Stomach (tissue), 9 donors: ENCODE data around the gene HAT1. TPM values are rescaled to one million over a fixed set of nuclear protein-coding genes. Genes with fewer than 3 reads are reported as not detected.

Experiments used
- DNase-seq, 2 donors: peaks; one replicate each; pipeline versions ENCODE4 v3.0.0 to v3.0.0-alpha.2; 2013 to 2019
- H3K27ac ChIP-seq, 5 donors: fragments of 200-600 bp in 4 of 5; sonication (generic) in 4 of 5; one replicate each; pipeline ENCODE4 v1.5.1; 2013 to 2019; ENCODE audit warnings: mild to moderate bottlenecking in 1 of 5, moderate library complexity in 1 of 5
- H3K27me3 ChIP-seq, 3 donors: fragments of 200-600 bp; sonication (generic); one replicate each; pipeline ENCODE4 v1.5.1; 2017 to 2019; ENCODE audit warnings: mixed run types in 1 of 3
- H3K36me3 ChIP-seq, 4 donors: fragments of 200-600 bp; sonication (generic); 1 replicate in 3 of 4; 2 replicates in 1 of 4; pipeline ENCODE4 v1.5.1; 2016 to 2019
- H3K4me1 ChIP-seq, 4 donors: fragments of 200-600 bp; sonication (generic); one replicate each; pipeline ENCODE4 v1.5.1; 2016 to 2019
- H3K4me3 ChIP-seq, 4 donors: fragments of 200-600 bp; sonication (generic) in 3 of 4; one replicate each; pipeline ENCODE4 v1.5.1; 2016 to 2019; ENCODE audit warnings: mild to moderate bottlenecking in 1 of 4
- H3K9me3 ChIP-seq, 4 donors: fragments of 200-600 bp; sonication (generic); one replicate each; pipeline ENCODE4 v1.5.1; 2016 to 2019
- EP300 ChIP-seq: sonication (generic); formaldehyde crosslinking; IDR thresholded peaks from one replicate; pipeline ENCODE4 v1.6.1; 2017; ENCODE audit warnings: antibody characterized with exemption
- POLR2A ChIP-seq, 4 donors: fragments of 450-650 bp; IDR thresholded peaks; one replicate each; pipeline ENCODE4 v1.6.1; 2016; ENCODE audit warnings: antibody characterized with exemption in 4 of 4, control low read depth in 2 of 4, mild to moderate bottlenecking in 1 of 4, moderate library complexity in 1 of 4
- POLR2AphosphoS5 ChIP-seq, 3 donors: sonication (generic); formaldehyde crosslinking; IDR thresholded peaks; one replicate each; pipeline ENCODE4 v1.6.1; 2016; ENCODE audit warnings: antibody characterized with exemption in 3 of 3
- WGBS, 5 donors: extraction: QIAGEN DNeasy Blood & Tissue Kit in 3 of 5; methylation state at CpG; one replicate each; pipeline versions ENCODE4 v1.1.5 to v1.1.7; 2013 to 2018; 5-methylcytosine and 5-hydroxymethylcytosine counted together
- intact Hi-C: fragments of 100-400 bp; cut with DNase I; formaldehyde crosslinking; loops from one replicate; pipeline ENCODE4 v1.15.1; 2023; ENCODE audit warnings: low total_unique reads
- polyA plus RNA-seq, 3 donors: library from polyadenylated mRNA; stranded (reverse); fragments of 200-250 nt; gene quantifications; one replicate each; pipeline ENCODE4 v1.2.3, GENCODE V29; 2013
- total RNA-seq, 5 donors: library from RNA; depleted of rRNA; stranded (reverse); fragments of >200 nt; gene quantifications; one replicate each; pipeline versions ENCODE4 v1.1.0 to v1.2.3, GENCODE V29; 2014 to 2016
- TF ChIP-seq, protein P1 (sequence below), 7 experiments: fragments of 450-650 bp in 4 of 7; fragments of 200-600 bp in 3 of 7; sonication (generic) in 3 of 7; IDR thresholded peaks; one replicate each; pipeline ENCODE4 v1.5.1; 2016 to 2019; ENCODE audit warnings: antibody characterized with exemption in 7 of 7, control low read depth in 2 of 7, mild to moderate bottlenecking in 1 of 7
- donor health status: healthy with polysubstance abuse.
- donor health status: Bipolar disorder and iron deficiency.
- donor health status: healthy.

The HAT1 gene
- total and polyA plus RNA-seq, 8 donors = 2.9 to 59.8 (median 26.6) TPM

DNA sequence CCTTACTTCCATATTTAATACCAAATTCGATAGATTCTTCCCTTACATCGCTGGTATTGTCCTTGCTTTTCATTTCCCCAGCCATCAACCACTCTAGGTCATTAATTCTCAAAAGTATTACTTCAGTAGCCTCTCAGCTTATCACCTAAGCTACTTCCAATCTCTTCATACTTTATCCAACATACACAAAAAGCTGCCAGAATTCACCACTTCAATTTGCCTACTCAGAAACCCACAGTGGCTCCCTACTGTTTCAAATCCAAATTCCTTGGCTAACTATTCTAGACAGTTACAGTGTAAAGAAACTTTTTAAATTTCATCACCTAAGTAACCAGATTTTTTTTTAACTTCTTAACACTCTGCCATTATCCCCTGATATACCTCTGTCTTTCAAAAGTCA, 32.9 kb upstream of the HAT1 start:
- intact Hi-C loops = no loop called here
- no peaks in the 10 kb centered on the region for H3K27me3 ChIP-seq
- 91 to 98% (median 92%) methylated on average over 2 of the region's 2 CpGs for WGBS, 5 donors

DNA sequence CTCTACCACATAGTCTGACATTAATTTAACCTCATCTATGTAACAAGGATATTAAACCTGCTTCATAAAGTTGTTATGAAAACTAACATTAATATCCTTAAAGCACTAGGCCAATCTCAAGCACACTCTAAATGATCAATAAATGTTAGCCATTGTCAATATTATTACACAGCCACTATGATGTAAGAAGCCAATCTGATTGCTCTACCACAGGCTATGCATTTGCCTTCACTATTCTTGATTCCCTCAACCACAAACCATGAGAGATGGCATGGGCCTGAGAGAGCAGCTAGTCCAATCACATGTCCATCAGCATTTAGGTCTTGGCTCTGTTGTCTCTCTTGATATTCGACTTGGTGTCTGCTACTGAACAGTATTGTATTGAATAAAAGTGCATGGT, 32.5 kb upstream of the HAT1 start:
- WGBS, 5 donors = 30 to 56% (median 45%) methylated on average over 1 of the region's 1 CpG
- peaks cover 16 to 58% (median 34%) of the 10 kb centered on the region in 4 donors for H3K4me1 ChIP-seq
- H3K36me3 ChIP-seq = peaks cover 0 to 8% (median 3%) of the 10 kb centered on the region in 4 donors
- DNase-seq = no peak
- no peak overlapping the region for H3K27ac ChIP-seq
- no peaks in the 10 kb centered on the region for H3K27me3 ChIP-seq
- H3K4me3 ChIP-seq = no peak overlapping the region
- intact Hi-C loops = no loop called here
- no peaks in the 10 kb centered on the region for H3K9me3 ChIP-seq
- TF ChIP-seq EP300 = no peak
- no peak for TF ChIP-seq POLR2AphosphoS5 (IDR thresholded peaks at IDR 0.05)
- no peak for TF ChIP-seq POLR2A (IDR thresholded peaks at IDR 0.05)
- TF ChIP-seq, protein P1, sequence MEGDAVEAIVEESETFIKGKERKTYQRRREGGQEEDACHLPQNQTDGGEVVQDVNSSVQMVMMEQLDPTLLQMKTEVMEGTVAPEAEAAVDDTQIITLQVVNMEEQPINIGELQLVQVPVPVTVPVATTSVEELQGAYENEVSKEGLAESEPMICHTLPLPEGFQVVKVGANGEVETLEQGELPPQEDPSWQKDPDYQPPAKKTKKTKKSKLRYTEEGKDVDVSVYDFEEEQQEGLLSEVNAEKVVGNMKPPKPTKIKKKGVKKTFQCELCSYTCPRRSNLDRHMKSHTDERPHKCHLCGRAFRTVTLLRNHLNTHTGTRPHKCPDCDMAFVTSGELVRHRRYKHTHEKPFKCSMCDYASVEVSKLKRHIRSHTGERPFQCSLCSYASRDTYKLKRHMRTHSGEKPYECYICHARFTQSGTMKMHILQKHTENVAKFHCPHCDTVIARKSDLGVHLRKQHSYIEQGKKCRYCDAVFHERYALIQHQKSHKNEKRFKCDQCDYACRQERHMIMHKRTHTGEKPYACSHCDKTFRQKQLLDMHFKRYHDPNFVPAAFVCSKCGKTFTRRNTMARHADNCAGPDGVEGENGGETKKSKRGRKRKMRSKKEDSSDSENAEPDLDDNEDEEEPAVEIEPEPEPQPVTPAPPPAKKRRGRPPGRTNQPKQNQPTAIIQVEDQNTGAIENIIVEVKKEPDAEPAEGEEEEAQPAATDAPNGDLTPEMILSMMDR (IDR thresholded peaks at IDR 0.05) = no peak

More for the DNA sequence above, 32.9 kb upstream of the HAT1 start:
- Histone ChIP-seq H3K9me3 (no peaks in the 10 kb centered on the region), H3K4me3 (no peak overlapping the region), H3K4me1 (peaks cover 16 to 54% (median 32%) of the 10 kb centered on the region in 4 donors), H3K27ac (no peak overlapping the region), H3K36me3 (peaks cover 0 to 8% (median 3%) of the 10 kb centered on the region in 4 donors)
- TF ChIP-seq POLR2AphosphoS5 (IDR thresholded peaks at IDR 0.05) (no peak), POLR2A (IDR thresholded peaks at IDR 0.05) (no peak), EP300 (no peak)
- TF ChIP-seq, protein P1 (IDR thresholded peaks at IDR 0.05) = no peak
- no peak for DNase-seq

DNA sequence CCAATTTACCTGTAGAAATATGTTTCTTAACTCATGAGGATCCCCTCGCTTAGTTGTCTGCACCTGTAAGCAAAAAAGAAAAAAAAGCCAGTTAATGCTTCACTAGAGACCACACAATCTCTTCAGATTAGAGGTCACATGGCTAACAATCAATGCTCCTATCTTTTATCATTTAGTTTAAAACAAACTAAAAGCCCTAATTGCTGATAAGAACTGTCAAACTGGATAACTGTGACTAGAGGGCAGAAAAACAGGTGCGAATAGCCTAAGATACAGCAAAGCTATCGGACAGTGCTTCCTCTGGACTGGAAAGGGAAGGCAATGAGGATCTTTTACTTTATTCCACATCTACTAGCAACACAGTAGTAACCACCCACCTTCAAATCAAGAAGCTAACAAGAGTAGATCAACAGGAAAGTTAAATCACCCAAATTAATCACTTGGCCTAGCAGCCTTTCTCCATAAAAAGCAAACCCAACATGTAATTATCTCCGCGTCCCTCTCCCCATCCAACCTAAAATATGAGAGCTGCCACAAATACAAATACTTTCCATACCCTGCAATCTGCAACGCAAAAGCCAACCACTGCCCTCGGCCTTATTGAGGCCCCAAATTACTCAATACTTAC, 29.0 kb upstream of the HAT1 start:
- WGBS, 5 donors = 17 to 20% (median 18%) methylated on average over 7 of the region's 7 CpGs
- peak overlapping the region; percentile 65 to 97 (median 78) for H3K4me3 ChIP-seq
- peak overlapping the region; percentile 85 to 92 (median 87) for H3K27ac ChIP-seq
- peak in 1 of 2 donors; percentile 23 for DNase-seq
- H3K9me3 ChIP-seq = no peaks in the 10 kb centered on the region
- no peaks in the 10 kb centered on the region for H3K27me3 ChIP-seq
- H3K4me1 ChIP-seq = peaks cover 16 to 53% (median 35%) of the 10 kb centered on the region in 4 donors
- peaks cover 0 to 8% (median 3%) of the 10 kb centered on the region in 4 donors for H3K36me3 ChIP-seq
- TF ChIP-seq POLR2AphosphoS5 (IDR thresholded peaks at IDR 0.05) = peak in 1 of 3 donors; percentile 5
- TF ChIP-seq POLR2A (IDR thresholded peaks at IDR 0.05) = no peak
- intact Hi-C loops = no loop called here

DNA sequence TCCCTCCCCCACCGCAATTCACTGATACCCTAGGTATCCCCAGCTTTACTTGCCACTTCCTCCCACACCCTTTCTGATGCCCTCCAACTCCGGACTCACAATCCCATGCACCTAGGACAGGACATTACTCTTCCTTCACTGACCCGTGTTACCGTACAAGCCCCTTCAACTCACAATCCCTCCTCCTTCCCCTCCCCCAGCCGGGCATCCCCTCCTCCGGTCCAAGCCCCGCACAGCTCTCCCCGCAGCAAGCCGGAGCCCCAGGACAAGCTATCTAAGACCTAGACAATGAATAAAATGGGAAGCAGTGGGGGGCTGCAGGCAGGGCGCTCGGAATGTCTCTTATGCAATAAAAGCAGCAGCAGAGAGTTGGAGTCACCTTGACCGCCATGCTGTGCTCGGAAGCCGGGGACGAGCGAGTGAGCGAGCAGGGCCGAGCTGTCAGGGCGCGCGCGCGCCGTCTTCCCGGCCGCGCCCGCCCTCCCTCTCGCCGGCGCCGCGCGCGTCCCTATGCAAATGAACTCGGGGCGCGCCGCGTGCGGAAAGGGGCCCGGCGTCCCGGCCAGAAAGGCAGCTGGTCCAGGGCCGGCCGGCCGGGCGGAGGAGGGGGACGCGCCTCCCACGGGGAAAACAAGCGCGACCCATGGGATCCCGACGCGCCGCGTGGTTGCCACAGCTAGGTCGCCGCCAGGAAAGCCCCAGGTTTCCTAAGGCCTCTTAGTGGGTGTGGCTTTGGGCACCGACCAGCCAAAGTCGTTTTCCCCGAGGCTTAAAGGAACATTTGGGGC, 28.2 kb upstream of the HAT1 start, which contains the start of gene SLC25A12:
TSS of gene SLC25A12 (minus strand) at position 421 of the 788 bp plus-strand sequence. CDS start at position 391, 30 bp downstream.
- 0% methylated on average over 58 to 63 of the region's 63 CpGs for WGBS, 5 donors
- peak within 1 kb of the TSS; percentile 65 to 97 (median 78) for H3K4me3 ChIP-seq
- intact Hi-C loops = no loop called here
- peaks cover 15 to 51% (median 35%) of the 10 kb centered on the region in 4 donors for H3K4me1 ChIP-seq
- H3K27ac ChIP-seq = peak within 1 kb of the TSS; percentile 85 to 92 (median 87)
- TF ChIP-seq POLR2A (IDR thresholded peaks at IDR 0.05) (peak in 1 of 4 donors; percentile 63), EP300 (no peak), POLR2AphosphoS5 (IDR thresholded peaks at IDR 0.05) (peak in 1 of 3 donors; percentile 83)
- DNase-seq = peak; percentile 87 to 95
- no peaks in the 10 kb centered on the region for H3K27me3 ChIP-seq
- H3K36me3 ChIP-seq = peaks cover 0 to 8% (median 3%) of the 10 kb centered on the region in 4 donors
- H3K9me3 ChIP-seq = no peaks in the 10 kb centered on the region

DNA sequence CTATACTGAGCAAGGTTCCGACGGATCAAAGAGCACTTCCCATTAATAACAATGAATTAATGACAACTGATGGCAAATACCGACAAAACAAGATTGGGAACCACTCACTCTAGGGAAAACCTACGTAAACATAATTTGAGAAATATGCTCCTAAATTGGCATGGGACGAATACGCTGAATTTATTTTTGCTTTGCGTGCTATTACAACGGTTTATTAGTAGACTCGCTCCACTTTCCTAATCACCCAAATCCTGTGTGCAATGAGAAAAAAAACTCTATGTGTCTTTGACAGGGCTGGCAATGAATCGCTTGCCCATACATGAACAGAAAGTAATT, 27.7 kb upstream of the HAT1 start:
- H3K9me3 ChIP-seq = no peaks in the 10 kb centered on the region
- peak overlapping the region; percentile 65 to 97 (median 78) for H3K4me3 ChIP-seq
- intact Hi-C loops = no loop called here
- peaks cover 9 to 45% (median 33%) of the 10 kb centered on the region in 4 donors for H3K4me1 ChIP-seq
- DNase-seq = no peak
- H3K27ac ChIP-seq = peak overlapping the region; percentile 85 to 92 (median 87)
- peaks cover 0 to 8% (median 3%) of the 10 kb centered on the region in 4 donors for H3K36me3 ChIP-seq
- H3K27me3 ChIP-seq = no peaks in the 10 kb centered on the region
- WGBS, 5 donors = 28 to 41% (median 32%) methylated on average over 10 of the region's 10 CpGs
- TF ChIP-seq POLR2AphosphoS5 (IDR thresholded peaks at IDR 0.05) (no peak), EP300 (no peak), POLR2A (IDR thresholded peaks at IDR 0.05) (no peak)
- TF ChIP-seq, protein P1 (IDR thresholded peaks at IDR 0.05) = no peak
